Anterior cingulate cortex (tissue), 58 donors: ENCODE measurements around the gene XRCC4.

Experiments used
- DNase-seq, 58 donors: peaks; one replicate each; lab custom pipeline; 2025; lab: John Stamatoyannopoulos, UW

The XRCC4 gene

GRCh38 chr5:83368835-83369234 is 291.5 kb downstream of the XRCC4 start:
- no peak for DNase-seq

GRCh38 chr5:83370957-83371356 is 293.6 kb downstream of the XRCC4 start:
- no peak for DNase-seq

- DNase-seq, result no peak
Observed at GRCh38 chr5:83371726-83372125, 294.4 kb downstream of the XRCC4 start.

GRCh38 chr5:83374547-83374946 is 297.2 kb downstream of the XRCC4 start:
- DNase-seq, result no peak

GRCh38 chr5:83375049-83375745 is 297.9 kb downstream of the XRCC4 start:
- DNase-seq, result peak in 1 of 58 donors; percentile 2

GRCh38 chr5:83376461-83376860 is 299.1 kb downstream of the XRCC4 start:
- DNase-seq, result no peak

GRCh38 chr5:83377131-83377865 is 300.0 kb downstream of the XRCC4 start:
- DNase-seq, result no peak

- DNase-seq, result no peak
Observed at GRCh38 chr5:83378624-83379289, 301.4 kb downstream of the XRCC4 start.

- DNase-seq, result no peak
Observed at GRCh38 chr5:83385812-83386211, 308.5 kb downstream of the XRCC4 start.

GRCh38 chr5:83387041-83387440 is 309.7 kb downstream of the XRCC4 start:
- no peak for DNase-seq

GRCh38 chr5:83388608-83389007 is 311.3 kb downstream of the XRCC4 start:
- DNase-seq, result no peak

GRCh38 chr5:83392766-83393503 is 315.6 kb downstream of the XRCC4 start:
- DNase-seq, result no peak

- no peak for DNase-seq
Observed at GRCh38 chr5:83393504-83393866, 316.1 kb downstream of the XRCC4 start.

- DNase-seq, result no peak
Observed at GRCh38 chr5:83394190-83394589, 316.8 kb downstream of the XRCC4 start.

- no peak for DNase-seq
Observed at GRCh38 chr5:83396662-83397061, 319.3 kb downstream of the XRCC4 start.

- DNase-seq, result no peak
Observed at GRCh38 chr5:83397658-83398057, 320.3 kb downstream of the XRCC4 start.

- no peak for DNase-seq
Observed at GRCh38 chr5:83400241-83400640, 322.9 kb downstream of the XRCC4 start.

GRCh38 chr5:83400701-83401100 is 323.4 kb downstream of the XRCC4 start:
- DNase-seq, result no peak

- DNase-seq, result no peak
Observed at GRCh38 chr5:83401122-83401731, 323.9 kb downstream of the XRCC4 start.

- no peak for DNase-seq
Observed at GRCh38 chr5:83401775-83402174, 324.4 kb downstream of the XRCC4 start.
